Activated CD8-positive, alpha-beta memory T cell treated with anti-CD3 and anti-CD28 coated beads, Interleukin-2, amount 50 U/mL, for 1 hour (primary cell): ENCODE data around the gene MTHFD2.
"Not testable (repeated sequence)": the region's sequence is repeated elsewhere in the genome, so short reads cannot be mapped to it uniquely, and the experiment has no call there.

Source experiments
- DNase-seq: peaks from one replicate; pipeline ENCODE4 v3.0.0-alpha.2; 2020; ENCODE audit errors: extremely low read depth

Gene MTHFD2

GRCh38 chr2:74197049-74197448, 1.4 kb upstream of the MTHFD2 start:
- no peak for DNase-seq

GRCh38 chr2:74198023-74198460, 373 bp upstream of the MTHFD2 start:
- no peak for DNase-seq

GRCh38 chr2:74199275-74199701, 873 bp downstream of the MTHFD2 start:
- no peak for DNase-seq

- no peak for DNase-seq
Observed at GRCh38 chr2:74199871-74200305, 1.5 kb downstream of the MTHFD2 start.

- DNase-seq: no peak
Observed at GRCh38 chr2:74201196-74201595, 2.8 kb downstream of the MTHFD2 start.

GRCh38 chr2:74201596-74201995, 3.2 kb downstream of the MTHFD2 start:
- DNase-seq: no peak

- no peak for DNase-seq
Observed at GRCh38 chr2:74204436-74204835, 6.0 kb downstream of the MTHFD2 start.

- no peak for DNase-seq
Observed at GRCh38 chr2:74205113-74205512, 6.7 kb downstream of the MTHFD2 start.

GRCh38 chr2:74205596-74205995, 7.2 kb downstream of the MTHFD2 start:
- DNase-seq: no peak

- no peak for DNase-seq
Observed at GRCh38 chr2:74206180-74206688, 7.8 kb downstream of the MTHFD2 start.

- DNase-seq: no peak
Observed at GRCh38 chr2:74212702-74213410, 14.4 kb downstream of the MTHFD2 start.

GRCh38 chr2:74215771-74216170, 17.4 kb downstream of the MTHFD2 start:
- not testable (repeated sequence) for DNase-seq

- no peak for DNase-seq
Observed at GRCh38 chr2:74216642-74217041, 18.2 kb downstream of the MTHFD2 start.

GRCh38 chr2:74219846-74220486, 21.6 kb downstream of the MTHFD2 start:
- no peak for DNase-seq

- no peak for DNase-seq
Observed at GRCh38 chr2:74221091-74221490, 22.7 kb downstream of the MTHFD2 start.

- no peak for DNase-seq
Observed at GRCh38 chr2:74221604-74222299, 23.3 kb downstream of the MTHFD2 start.

- no peak for DNase-seq
Observed at GRCh38 chr2:74222300-74222650, 23.9 kb downstream of the MTHFD2 start.

- no peak for DNase-seq
Observed at GRCh38 chr2:74223941-74224770, 25.7 kb downstream of the MTHFD2 start.

GRCh38 chr2:74225698-74226459, 27.5 kb downstream of the MTHFD2 start:
- no peak for DNase-seq

GRCh38 chr2:74226648-74227213, 28.3 kb downstream of the MTHFD2 start:
- no peak for DNase-seq

GRCh38 chr2:74227646-74228045, 29.2 kb downstream of the MTHFD2 start:
- no peak for DNase-seq
